ENCODE results near the gene EVC2.

Gene EVC2

DNA sequence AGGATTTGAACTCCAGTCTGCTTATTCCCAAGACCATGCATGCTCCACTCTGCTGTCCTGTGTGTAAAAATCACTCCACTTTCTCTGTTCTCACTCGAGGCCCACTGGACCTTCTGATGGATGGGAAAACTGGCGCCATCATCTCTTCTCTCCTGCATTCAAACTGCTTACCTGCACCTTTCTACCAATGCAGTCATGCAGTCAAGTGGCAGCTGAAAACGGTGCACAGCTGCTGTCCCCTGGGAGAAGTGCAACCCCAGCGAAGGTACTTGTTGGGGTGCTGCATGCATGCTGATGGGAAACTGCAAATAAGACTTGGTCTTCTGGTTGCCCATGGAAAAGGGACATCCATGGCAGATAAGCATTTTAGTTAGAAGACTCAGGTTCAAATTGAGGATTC is 147.1 kb downstream of the EVC2 start:
- TF ChIP-seq, protein P1, sequence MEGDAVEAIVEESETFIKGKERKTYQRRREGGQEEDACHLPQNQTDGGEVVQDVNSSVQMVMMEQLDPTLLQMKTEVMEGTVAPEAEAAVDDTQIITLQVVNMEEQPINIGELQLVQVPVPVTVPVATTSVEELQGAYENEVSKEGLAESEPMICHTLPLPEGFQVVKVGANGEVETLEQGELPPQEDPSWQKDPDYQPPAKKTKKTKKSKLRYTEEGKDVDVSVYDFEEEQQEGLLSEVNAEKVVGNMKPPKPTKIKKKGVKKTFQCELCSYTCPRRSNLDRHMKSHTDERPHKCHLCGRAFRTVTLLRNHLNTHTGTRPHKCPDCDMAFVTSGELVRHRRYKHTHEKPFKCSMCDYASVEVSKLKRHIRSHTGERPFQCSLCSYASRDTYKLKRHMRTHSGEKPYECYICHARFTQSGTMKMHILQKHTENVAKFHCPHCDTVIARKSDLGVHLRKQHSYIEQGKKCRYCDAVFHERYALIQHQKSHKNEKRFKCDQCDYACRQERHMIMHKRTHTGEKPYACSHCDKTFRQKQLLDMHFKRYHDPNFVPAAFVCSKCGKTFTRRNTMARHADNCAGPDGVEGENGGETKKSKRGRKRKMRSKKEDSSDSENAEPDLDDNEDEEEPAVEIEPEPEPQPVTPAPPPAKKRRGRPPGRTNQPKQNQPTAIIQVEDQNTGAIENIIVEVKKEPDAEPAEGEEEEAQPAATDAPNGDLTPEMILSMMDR (IDR thresholded peaks at IDR 0.05; ENCODE audit: low read depth, low read length) = no peak

DNA sequence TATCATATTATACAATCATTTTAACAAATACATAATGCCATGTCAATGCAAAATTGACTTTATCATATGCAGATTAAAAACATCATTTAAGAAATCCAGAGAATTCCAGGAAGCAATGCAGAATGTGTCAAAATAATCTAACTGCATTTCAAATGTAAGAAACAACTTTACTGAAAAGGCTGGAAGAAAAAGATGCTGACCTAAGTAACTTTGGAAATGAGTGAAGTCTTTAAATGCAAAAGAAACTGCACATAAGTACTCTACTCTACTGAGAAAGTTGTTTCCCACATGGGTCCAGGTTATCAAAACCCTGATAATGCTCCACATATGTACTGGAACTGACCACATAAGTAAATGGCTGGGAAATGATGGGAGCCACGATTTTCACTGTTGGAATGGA is 149.9 kb downstream of the EVC2 start:
- TF ChIP-seq, protein P1 (IDR thresholded peaks at IDR 0.05; ENCODE audit: low read depth, low read length) = no peak
- no peak for DNase-seq (ENCODE audit: low read depth in 2 of 2)

More for the DNA sequence above, 147.1 kb downstream of the EVC2 start:
- no peak for DNase-seq (ENCODE audit: low read depth in 2 of 2)
- no peak overlapping the region for H3K4me3 ChIP-seq (replicated peaks in 1 of 2; ENCODE audit: low read depth in 2 of 2, low read length in 2 of 2)

DNA sequence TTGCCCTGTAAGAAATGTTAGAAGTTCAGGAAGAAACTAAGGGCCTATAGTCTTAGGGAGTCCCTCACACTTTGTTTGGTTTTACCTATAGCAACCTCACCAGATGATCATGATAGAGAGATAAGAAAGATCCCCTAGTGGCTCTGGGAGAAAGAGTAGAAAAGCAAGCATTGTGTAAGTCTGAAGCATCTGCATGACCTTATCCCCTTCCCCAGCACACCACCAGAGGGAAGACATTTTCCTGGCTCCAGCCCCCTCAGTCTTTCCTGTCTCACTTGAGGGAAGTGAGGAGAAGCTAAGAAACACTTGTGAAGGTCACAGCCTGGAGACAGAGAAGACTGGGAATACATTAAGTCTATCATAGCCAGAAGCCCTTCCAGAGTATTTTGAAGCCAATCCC is 154.0 kb downstream of the EVC2 start:
- TF ChIP-seq, protein P1 (IDR thresholded peaks at IDR 0.05; ENCODE audit: low read depth, low read length) = no peak
- no peak for DNase-seq (ENCODE audit: low read depth in 2 of 2)

More for the DNA sequence above, 149.9 kb downstream of the EVC2 start:
- H3K4me3 ChIP-seq (replicated peaks in 1 of 2; ENCODE audit: low read depth in 2 of 2, low read length in 2 of 2) = no peak overlapping the region

DNA sequence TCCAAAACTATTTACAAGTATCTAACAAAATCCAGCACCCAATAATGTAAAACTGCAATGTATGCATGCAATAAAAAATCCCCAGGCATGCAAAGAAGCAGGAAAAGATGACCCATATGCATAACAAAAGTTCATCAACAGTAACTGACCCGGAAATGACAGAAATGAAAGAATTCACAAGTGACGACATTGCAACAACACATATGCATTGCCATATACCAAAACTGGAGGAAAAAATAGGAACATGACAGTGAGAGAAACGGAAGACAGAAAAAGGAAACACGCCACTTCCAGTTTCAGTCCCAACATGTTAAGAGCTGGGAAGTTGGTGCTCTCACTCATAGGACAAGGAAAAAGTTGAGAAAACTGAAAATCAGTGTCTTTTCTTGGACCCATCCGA is 154.6 kb downstream of the EVC2 start:
- TF ChIP-seq, protein P1 (IDR thresholded peaks at IDR 0.05; ENCODE audit: low read depth, low read length) = no peak
- H3K4me3 ChIP-seq (replicated peaks in 1 of 2; ENCODE audit: low read depth in 2 of 2, low read length in 2 of 2) = no peak overlapping the region
- DNase-seq (ENCODE audit: low read depth in 2 of 2) = no peak

More for the DNA sequence above, 154.0 kb downstream of the EVC2 start:
- no peak overlapping the region for H3K4me3 ChIP-seq (replicated peaks in 1 of 2; ENCODE audit: low read depth in 2 of 2, low read length in 2 of 2)

DNA sequence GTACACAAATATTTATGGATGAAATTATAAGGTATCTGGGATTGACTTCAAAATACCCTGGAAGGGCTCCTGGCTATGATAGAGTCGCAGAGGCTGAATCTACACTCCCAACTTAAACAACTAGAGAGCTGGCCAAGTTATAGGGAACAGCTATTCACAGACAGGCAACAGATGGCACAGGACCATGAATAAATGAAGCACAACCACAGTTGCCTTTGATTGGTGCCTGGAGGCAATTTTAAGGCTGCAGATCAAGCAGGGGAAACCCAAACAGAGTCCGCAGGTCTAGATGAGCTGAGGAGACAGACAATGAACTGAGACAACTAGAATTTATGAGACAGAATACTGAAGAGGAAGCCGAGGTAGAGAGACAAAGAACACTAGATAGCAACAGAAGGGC is 155.9 kb downstream of the EVC2 start:
- TF ChIP-seq, protein P1 (IDR thresholded peaks at IDR 0.05; ENCODE audit: low read depth, low read length) = no peak
- no peak overlapping the region for H3K4me3 ChIP-seq (replicated peaks in 1 of 2; ENCODE audit: low read depth in 2 of 2, low read length in 2 of 2)
- DNase-seq (ENCODE audit: low read depth in 2 of 2) = no peak

DNA sequence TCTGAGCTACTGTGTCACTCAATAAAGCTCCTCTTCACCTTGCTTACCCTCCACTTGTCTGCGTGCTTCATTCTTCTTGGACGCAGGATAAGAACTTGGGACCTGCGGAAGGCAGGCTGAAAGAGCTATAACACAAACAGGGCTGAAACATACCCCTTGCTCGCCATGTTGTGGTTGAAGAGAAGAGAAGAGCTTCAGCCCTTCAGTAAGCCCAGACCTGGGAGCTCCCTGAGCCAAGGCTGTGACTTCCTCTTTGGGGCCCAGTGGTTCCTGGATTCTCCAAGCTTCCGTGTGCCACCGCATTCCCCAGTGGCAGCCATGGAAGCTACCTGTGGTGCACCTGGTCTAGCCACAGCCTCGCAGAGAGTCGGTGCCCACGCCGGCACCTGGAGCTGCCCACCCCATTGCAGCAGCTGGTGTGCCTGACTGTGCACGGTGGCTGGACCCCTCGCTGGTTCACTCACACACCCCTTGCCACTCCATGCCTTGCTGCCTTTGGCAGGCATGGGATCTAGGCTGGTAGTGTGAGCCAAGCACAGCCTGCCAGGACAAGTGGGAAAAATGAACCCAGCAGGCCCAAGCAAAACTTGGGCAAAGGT is 160.6 kb downstream of the EVC2 start:
- no peak overlapping the region for H3K4me3 ChIP-seq (replicated peaks in 1 of 2; ENCODE audit: low read depth in 2 of 2, low read length in 2 of 2)
- TF ChIP-seq, protein P1 (IDR thresholded peaks at IDR 0.05; ENCODE audit: low read depth, low read length) = no peak
- no peak for DNase-seq (ENCODE audit: low read depth in 2 of 2)

DNA sequence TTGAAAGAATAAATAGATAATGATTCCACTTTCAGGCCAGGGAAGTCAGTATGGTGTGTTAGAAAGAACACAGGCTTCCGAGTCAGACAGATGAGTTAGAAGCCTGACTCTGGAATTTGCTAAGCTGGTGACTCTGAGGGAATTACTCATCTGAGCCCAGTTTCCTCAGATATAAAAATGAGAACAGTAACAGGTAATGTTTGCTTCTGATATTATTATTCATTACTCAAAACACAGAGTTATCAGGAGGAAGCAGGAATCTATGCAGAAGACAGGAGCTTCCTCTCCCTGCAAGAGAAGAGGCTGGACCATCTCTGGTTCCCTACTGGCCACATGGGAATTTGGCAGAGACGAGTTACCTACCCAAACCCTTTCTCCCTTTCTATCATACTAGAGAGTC is 163.1 kb downstream of the EVC2 start:
- DNase-seq (ENCODE audit: low read depth in 2 of 2) = no peak
- TF ChIP-seq, protein P1 (IDR thresholded peaks at IDR 0.05; ENCODE audit: low read depth, low read length) = no peak
- H3K4me3 ChIP-seq (replicated peaks in 1 of 2; ENCODE audit: low read depth in 2 of 2, low read length in 2 of 2) = no peak overlapping the region
